HL-60/S4 (cell line): ENCODE results near the gene PNPLA7.

ENCODE experiments used
- in situ Hi-C: fragments of 300-500 bp; cut with MboI; formaldehyde crosslinking; loops from 2 replicates; pipeline ENCODE4 v1.14.3; 2022; ENCODE audit warnings: low sequenced_read_pairs

PNPLA7 gene

DNA sequence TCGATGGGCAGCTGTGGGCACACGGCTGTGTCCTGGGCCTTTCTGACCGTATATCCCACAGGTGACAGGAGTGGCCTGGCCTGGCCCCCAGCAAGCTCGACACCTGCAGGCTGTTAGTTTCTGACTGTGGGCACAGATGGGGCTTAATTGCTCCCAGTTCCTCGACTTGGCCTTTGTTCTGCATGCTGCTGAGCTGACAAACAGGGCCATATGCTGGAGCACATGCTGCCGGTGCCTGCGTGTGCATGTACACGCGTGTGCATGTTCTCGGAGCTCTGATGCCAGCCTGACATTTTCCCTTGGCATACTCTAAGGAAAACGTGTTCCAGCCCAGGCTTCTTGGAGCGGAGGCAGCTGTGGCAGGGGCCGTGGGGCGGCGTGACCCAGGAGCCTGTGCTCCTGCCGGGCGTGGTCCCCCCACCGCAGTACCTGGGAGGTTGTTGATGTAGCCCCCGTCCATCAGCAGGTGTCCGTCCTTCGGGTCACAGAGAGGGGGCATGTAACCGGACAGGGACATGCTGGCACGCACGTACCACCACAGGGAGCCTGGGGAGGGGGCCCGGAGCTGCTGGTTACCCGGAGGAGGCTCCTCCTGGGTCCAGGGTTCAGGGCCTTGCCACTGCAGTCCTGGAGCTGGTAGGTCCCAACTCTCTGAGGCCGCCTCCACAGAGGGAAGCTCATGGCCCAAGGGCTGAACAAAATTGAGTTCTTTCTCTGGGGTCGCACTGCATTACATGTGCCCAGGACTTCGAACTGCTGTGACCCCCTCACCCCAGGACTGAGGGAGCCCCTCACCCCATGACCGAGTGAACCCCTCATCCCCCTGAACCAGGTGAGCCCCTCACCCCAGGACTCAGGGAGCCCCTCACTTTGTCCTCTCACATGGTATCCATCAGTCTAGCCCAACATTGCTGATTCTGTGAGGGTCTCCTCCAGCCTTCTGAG is 86.9 kb downstream of the PNPLA7 start:
- in situ Hi-C loops = no loop called here

DNA sequence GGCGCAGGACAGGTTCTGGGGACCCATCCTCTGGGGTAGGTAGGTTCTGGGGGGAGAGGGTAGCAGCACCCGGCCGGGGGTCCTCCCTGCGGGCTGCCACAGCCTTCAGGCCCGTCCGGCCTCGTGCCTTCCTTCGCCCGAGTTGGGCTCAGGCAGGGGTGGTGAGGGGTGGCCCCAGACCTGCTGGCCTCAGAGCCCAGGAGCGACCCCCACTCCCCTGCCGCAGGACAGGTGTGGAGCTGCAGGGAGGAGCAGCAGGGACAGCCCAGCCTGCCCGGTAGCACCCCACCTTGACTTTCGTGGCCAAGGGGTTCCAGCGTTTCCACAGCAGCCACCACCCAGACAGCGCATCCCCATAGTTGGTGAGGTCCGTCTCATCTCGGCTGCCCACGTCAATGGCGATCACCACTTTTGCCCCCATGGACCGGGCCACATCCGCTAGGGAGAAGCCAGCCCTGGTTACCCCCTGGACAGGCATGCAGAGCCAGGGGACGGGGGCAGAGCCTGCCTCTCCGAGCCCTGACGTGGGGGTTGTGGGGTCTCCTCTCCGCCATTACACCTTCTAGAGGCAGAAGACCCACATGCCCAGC is 87.7 kb downstream of the PNPLA7 start:
- in situ Hi-C loops = no loop called here

DNA sequence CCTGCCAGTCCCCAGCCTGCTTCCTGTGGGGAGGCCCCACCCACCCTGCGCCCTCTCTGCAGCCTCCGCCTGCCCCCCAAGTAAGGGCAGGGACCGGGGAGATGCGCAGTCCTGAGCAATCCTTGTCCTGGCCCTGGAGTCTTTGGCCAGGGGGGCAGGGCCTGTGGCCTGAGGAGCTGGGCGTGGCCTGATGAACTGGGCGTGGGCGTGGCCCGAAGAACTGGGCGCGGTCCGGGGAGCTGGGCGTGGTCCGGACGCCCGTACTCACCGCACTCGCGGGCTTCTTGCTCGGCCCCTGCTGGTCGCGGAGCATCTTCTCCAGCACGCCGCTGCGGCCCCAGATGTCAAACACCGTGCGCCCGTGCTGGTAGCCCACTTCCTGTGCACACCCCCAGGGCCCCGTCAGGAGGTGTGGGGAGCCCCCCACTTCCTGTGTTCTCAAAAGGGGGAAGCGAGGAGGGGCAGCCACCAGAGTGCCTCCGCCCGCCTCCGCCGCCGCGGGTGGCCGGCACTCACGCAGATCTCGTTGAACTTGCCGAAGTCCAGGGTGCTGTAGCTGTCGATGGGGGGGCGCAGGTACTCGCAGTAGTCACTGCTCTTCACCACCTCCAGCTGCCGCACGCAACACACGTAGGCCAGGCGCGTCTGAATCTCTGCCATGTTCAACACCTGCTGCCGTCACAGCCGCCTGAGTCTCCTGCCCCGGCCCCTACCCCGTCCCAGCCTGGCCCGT is 88.4 kb downstream of the PNPLA7 start:
- in situ Hi-C loops = no loop called here

DNA sequence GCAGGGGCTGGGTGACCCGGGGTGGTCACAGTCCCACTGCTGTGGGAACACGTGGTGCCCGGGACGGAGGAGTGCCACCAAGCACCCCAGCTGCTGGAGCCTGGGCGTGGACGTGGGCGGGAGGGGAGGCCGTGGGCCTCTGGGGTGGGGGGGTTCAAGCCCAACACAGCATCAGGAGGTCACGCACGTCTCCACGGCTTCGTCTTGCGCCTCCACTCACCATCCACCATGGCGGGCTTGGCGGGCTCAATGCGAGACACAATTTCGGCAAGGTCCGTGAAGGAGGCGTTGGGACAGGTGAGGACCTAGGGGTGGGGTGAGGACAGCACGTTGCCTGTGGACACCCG is 88.9 kb downstream of the PNPLA7 start:
- in situ Hi-C loops = no loop called here

DNA sequence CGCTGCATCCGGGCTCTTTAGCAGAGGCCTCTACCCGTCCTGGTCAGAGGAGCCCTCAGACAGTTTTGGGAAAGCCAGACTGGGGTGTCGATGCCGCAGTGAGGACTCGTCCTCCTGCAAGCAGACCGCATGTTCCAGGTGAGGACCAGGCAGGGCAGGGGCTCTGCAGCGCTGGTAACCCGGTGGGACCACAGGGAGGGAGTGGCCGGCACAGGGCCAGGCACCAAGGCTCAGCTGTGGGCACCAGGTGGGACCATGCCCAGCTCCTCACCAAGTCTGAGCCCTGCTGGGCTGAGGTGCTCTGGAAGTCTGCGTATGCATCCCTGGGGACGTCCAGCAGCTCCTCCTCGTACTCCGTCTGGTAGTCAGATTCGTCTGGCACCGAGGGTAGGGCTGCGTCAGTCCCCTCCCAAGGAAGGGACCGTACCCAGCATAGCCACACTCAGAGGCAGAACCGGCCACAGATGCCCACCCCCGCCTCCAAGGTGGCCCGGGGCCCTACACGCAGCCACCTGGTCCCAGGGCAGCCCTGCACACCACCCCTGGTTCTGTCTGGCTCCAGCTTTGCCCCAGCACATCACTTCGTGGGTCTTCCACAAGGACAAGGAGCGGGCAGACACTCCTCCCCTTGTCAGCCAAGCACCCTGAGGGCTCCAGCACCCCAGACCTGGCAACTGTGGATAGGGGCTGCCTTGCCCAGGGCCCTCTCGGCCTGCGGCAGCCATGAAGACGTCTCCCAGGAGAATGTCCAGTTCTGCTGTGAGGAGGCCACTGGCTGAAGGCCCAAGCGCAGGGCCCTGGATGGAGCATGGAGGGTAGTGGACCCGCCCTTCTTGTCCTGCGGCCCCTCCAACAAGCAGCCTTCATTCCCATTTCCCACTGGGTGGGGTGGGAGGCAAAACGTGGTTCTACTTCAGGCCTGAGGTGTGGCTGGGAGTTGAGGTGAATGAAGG is 89.6 kb downstream of the PNPLA7 start:
- in situ Hi-C loops = no loop called here

DNA sequence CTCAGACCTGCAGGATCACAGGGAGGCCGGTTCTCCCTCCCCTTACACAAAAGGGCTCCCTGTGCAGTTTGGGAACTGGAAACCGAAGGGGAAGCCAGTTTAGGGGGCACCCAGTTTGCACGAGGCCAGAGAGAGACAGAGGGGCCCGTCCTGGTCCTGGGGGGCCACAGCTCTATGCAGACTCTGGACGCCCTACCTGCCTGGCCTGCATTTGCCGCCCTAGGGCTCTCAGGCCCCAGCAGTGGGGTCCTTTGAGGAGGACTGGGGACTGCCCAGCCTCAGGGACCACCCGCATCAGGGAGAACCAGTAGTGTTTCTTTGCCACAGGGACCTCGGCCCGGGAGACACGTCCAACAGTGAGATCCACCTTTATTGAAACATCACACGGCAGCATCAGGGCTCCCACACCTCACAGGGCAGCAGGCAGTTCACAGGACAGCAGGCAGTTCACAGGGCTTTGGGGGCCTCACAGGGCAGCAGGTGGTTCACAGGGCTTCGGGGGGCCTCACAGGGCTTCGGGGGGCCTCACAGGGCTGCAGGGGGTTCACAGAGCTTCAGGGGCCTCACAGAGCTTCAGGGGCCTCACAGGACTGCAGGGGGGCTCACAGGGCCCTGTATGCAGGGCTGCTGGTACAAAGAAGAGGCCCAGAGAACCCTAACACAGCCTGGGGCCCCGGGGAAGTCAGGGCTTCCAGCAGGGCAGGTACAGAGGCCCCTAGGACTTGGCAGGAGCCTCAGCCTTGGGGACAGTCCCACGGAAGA is 90.4 kb downstream of the PNPLA7 start:
- in situ Hi-C loops = no loop called here

GRCh38 chr9:137459152-137459600 is 91.0 kb downstream of the PNPLA7 start, which contains the start of gene NSMF:
NSMF (minus strand) TSS chr9:137459334; CDS start chr9:137459102, 232 bp downstream.
- in situ Hi-C loops = no loop called here

- in situ Hi-C loops = no loop called here
Observed at GRCh38 chr9:137458194-137459151, 91.7 kb downstream of the PNPLA7 start.

- in situ Hi-C loops = no loop called here
Observed at GRCh38 chr9:137457406-137458193, 92.6 kb downstream of the PNPLA7 start.

DNA sequence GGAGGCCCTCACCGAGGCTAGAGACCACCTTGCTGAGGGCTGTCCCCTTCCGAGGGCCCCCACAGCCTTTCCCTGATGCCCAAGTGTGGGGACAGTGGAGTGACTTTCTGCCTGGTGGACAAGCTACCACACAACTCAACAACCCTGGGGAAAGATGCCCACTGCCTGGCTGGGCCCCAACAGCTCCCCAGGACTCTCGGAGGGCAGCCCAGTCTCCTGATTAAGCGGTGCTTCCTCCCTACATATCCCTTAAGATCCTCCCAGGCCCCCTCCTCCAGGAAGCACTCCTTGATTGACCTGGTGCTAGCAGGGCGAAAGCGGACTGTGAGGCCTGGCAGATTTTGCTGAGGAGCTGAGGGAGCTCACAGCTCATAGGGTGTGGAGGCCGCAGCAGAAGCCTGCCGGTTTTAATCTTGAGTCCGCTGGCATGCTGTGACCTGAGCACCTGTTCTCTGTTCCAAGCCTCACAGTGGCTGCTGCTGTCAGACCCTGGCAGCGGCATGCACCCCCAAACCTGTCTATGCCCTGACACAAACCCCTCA is 93.3 kb downstream of the PNPLA7 start:
- in situ Hi-C loops = no loop called here

GRCh38 chr9:137456061-137456863 is 93.9 kb downstream of the PNPLA7 start:
- in situ Hi-C loops = no loop called here

GRCh38 chr9:137455359-137455991 is 94.7 kb downstream of the PNPLA7 start:
- in situ Hi-C loops = no loop called here

GRCh38 chr9:137454597-137455358 is 95.4 kb downstream of the PNPLA7 start:
- in situ Hi-C loops = no loop called here

DNA sequence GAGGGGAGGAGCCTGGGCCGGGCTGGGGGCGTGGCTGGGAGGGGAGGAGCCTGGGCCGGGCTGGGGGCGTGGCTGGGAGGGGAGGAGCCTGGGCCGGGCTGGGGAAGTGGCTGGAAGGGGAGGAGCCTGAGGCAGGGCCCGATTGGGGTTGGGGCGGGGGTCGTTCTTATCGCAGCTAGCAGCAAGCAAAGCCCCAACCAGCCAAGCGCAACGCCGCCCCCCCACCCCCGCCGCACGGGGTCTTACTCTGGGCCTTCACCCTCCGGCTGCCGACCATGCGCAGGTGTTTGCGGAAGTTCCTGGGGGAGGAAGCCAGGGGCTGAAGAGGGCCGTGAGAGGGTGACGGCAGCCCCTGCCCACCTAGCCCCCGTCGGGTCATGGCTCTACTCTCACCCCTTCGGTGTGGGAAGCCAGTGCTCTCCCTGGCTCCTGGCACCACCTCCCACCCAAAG is 96.0 kb downstream of the PNPLA7 start:
- in situ Hi-C loops = no loop called here

GRCh38 chr9:137453643-137454081 is 96.5 kb downstream of the PNPLA7 start:
- in situ Hi-C loops = no loop called here
